DOHH2 (cell line): Measurements from ENCODE around the gene GAREM1.
"Not testable (repeated sequence)": the region's sequence is repeated elsewhere in the genome, so short reads cannot be mapped to it uniquely, and the experiment has no call there.

Experiments
- H3F3A ChIP-seq: fragments of 200-600 bp; sonication (generic), shearing (Covaris generic); 2 replicates; pipeline ENCODE4 v1.6.0; 2016; ENCODE audit warnings: antibody characterized with exemption, mild to moderate bottlenecking; ENCODE audit not compliant: control insufficient read depth, insufficient read depth
- H3K27ac ChIP-seq: fragments of 200-600 bp; sonication (generic); 2 replicates; pipeline ENCODE4 v1.5.1; 2014; ENCODE audit warnings: low read depth, mild to moderate bottlenecking, low read length, moderate library complexity
- H3K27me3 ChIP-seq: fragments of 200-600 bp; sonication (generic); 2 replicates; pipeline ENCODE4 v1.6.1; 2014; ENCODE audit warnings: mild to moderate bottlenecking, low read length, mixed read lengths; ENCODE audit not compliant: control insufficient read depth
- H3K36me3 ChIP-seq: fragments of 200-600 bp; sonication (generic); 2 replicates; pipeline ENCODE4 v1.6.1; 2014; ENCODE audit warnings: mild to moderate bottlenecking, low read length, moderate library complexity, mixed read lengths; ENCODE audit not compliant: control insufficient read depth
- H3K4me1 ChIP-seq: fragments of 200-600 bp; sonication (generic); 2 replicates; pipeline ENCODE4 v1.6.1; 2014; ENCODE audit warnings: mild to moderate bottlenecking, low read length, mixed read lengths; ENCODE audit not compliant: control insufficient read depth
- H3K4me2 ChIP-seq: fragments of 200-600 bp; sonication (generic); 2 replicates; pipeline ENCODE4 v1.6.0; 2014; ENCODE audit warnings: mild to moderate bottlenecking, low read length, moderate library complexity
- H3K4me3 ChIP-seq: fragments of 200-600 bp; sonication (generic); 2 replicates; pipeline ENCODE4 v1.5.1; 2014; ENCODE audit warnings: mild to moderate bottlenecking, low read length, mixed read lengths
- H3K79me2 ChIP-seq: fragments of 200-600 bp; sonication (generic); 2 replicates; pipeline ENCODE4 v1.6.1; 2014; ENCODE audit warnings: mild to moderate bottlenecking, low read length, mixed read lengths; ENCODE audit not compliant: control insufficient read depth
- H3K9me2 ChIP-seq: fragments of 200-600 bp; sonication (generic); replicated peaks from 2 replicates; pipeline ENCODE4 v1.6.1; 2014; ENCODE audit warnings: mild to moderate bottlenecking, low read length, mixed read lengths; ENCODE audit not compliant: control insufficient read depth
- H3K9me3 ChIP-seq: fragments of 200-600 bp; sonication (generic); 2 replicates; pipeline ENCODE4 v1.6.1; 2014; ENCODE audit warnings: antibody characterized with exemption, low read length, mixed read lengths; ENCODE audit not compliant: control insufficient read depth, insufficient read depth
- H4K20me1 ChIP-seq: fragments of 200-600 bp; sonication (generic); 2 replicates; pipeline ENCODE4 v1.6.0; 2014; ENCODE audit warnings: low read depth, mild to moderate bottlenecking, antibody characterized with exemption, low read length, moderate library complexity; ENCODE audit not compliant: control insufficient read depth, insufficient read depth
- EZH2phosphoT487 ChIP-seq: fragments of 200-600 bp; sonication (generic); IDR thresholded peaks from 2 replicates; pipeline ENCODE4 v1.6.1; 2017; ENCODE audit warnings: borderline replicate concordance, mild to moderate bottlenecking, antibody characterized with exemption, low read length, moderate library complexity, mixed read lengths
- TF ChIP-seq, protein P1 (sequence below): fragments of 200-600 bp; sonication (generic); IDR thresholded peaks from one replicate; pipeline ENCODE4 v1.5.1; 2014; ENCODE audit warnings: antibody characterized with exemption, mild to moderate bottlenecking, low read depth, low read length; ENCODE audit not compliant: poor library complexity, severe bottlenecking

The GAREM1 gene

DNA sequence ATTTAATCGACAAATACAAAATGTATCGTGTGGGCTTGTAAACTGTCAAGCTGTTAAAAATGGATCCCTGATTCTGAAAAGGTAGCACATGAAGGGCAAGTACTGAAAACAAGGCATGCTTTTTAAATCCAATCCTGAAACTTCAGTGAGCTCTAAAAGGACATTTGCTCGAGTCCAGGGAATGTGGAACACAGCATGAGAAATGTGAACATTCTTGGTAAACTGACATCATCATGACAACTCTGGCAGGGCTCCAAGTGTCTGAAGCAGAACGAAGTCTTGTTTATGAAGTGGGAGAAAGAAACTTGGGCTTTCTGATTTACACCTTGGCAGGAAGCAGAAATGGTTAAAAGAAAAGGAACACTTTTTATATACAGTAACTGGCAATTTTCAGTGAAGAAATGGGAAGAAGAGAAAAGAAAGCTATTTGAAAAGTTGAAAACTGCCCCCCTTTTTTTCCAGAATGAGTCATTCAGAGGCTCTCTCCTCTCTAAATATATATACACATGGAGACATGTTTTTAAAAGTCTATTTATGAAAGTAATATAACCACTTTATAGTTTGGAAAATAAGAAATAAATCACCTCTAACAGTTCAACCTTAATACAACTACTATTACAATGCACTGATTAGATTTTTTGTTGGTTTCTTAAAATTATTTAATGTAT, 120.8 kb downstream of the GAREM1 start:
- Histone ChIP-seq H3K4me3 (no peak overlapping the region), H3K36me3 (no peaks in the 10 kb centered on the region), H3K9me2 (no peaks in the 10 kb centered on the region), H4K20me1 (no peaks in the 10 kb centered on the region), H3K4me1 (no peaks in the 10 kb centered on the region), H3K4me2 (no peak overlapping the region), H3F3A (no peaks in the 10 kb centered on the region), H3K27ac (no peak overlapping the region), H3K27me3 (no peaks in the 10 kb centered on the region), H3K79me2 (no peaks in the 10 kb centered on the region), H3K9me3 (no peaks in the 10 kb centered on the region)
- TF ChIP-seq EZH2phosphoT487 = no peak
- TF ChIP-seq, protein P1, sequence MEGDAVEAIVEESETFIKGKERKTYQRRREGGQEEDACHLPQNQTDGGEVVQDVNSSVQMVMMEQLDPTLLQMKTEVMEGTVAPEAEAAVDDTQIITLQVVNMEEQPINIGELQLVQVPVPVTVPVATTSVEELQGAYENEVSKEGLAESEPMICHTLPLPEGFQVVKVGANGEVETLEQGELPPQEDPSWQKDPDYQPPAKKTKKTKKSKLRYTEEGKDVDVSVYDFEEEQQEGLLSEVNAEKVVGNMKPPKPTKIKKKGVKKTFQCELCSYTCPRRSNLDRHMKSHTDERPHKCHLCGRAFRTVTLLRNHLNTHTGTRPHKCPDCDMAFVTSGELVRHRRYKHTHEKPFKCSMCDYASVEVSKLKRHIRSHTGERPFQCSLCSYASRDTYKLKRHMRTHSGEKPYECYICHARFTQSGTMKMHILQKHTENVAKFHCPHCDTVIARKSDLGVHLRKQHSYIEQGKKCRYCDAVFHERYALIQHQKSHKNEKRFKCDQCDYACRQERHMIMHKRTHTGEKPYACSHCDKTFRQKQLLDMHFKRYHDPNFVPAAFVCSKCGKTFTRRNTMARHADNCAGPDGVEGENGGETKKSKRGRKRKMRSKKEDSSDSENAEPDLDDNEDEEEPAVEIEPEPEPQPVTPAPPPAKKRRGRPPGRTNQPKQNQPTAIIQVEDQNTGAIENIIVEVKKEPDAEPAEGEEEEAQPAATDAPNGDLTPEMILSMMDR = no peak

DNA sequence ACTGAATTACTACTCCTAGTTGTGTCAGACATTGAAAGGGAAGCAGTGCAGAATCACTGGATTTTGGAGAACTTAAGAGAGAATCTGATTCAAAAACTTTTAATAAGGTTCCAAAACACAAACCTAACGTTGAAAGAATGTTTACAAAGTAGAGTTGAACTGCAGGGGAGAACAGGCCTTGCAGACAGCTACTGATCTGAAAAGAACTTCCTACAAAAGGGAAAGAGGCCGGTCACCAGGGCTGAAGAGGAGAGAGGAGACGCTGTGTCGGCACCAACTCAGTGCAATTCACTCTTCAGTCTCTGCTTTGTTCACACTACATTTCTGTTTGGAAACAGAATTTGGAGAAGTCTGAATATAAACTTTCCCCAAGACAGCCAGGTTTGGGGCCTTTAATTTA, 124.0 kb downstream of the GAREM1 start:
- no peak overlapping the region for H3K4me2 ChIP-seq
- no peaks in the 10 kb centered on the region for H3K79me2 ChIP-seq
- no peaks in the 10 kb centered on the region for H3K36me3 ChIP-seq
- H3K27me3 ChIP-seq = no peaks in the 10 kb centered on the region
- H3K9me3 ChIP-seq = no peaks in the 10 kb centered on the region
- no peak for TF ChIP-seq EZH2phosphoT487
- TF ChIP-seq, protein P1 = no peak
- H3K4me3 ChIP-seq = no peak overlapping the region
- H3K9me2 ChIP-seq = no peaks in the 10 kb centered on the region
- H3K4me1 ChIP-seq = no peaks in the 10 kb centered on the region
- H3F3A ChIP-seq = no peaks in the 10 kb centered on the region
- H3K27ac ChIP-seq = no peak overlapping the region
- H4K20me1 ChIP-seq = no peaks in the 10 kb centered on the region

DNA sequence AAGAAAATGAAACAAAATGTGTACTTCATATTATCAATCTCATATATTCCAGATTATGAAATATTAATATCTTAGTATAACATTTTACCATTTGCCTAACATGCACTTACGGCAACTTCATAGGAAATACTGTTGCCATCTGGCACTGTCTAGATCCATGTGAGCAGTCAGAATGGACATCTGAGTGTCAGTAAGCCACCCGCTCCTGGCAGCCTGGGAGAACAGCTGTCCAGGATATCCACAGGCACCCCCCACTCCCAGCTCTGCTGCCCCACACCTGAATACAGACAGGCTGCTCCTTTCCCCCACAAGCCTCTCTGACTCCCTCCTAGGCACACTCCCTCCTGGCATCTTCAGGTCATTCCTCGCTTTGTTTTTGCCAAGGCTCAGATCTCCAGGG, 127.0 kb downstream of the GAREM1 start:
- Histone ChIP-seq H3K4me3 (no peak overlapping the region), H3K9me2 (no peaks in the 10 kb centered on the region), H3K4me2 (no peak overlapping the region), H3K79me2 (no peaks in the 10 kb centered on the region), H3K4me1 (no peaks in the 10 kb centered on the region), H3K36me3 (no peaks in the 10 kb centered on the region), H3K9me3 (no peaks in the 10 kb centered on the region), H3K27ac (no peak overlapping the region), H3F3A (no peaks in the 10 kb centered on the region), H3K27me3 (no peaks in the 10 kb centered on the region), H4K20me1 (no peaks in the 10 kb centered on the region)
- TF ChIP-seq, protein P1 = no peak
- no peak for TF ChIP-seq EZH2phosphoT487

DNA sequence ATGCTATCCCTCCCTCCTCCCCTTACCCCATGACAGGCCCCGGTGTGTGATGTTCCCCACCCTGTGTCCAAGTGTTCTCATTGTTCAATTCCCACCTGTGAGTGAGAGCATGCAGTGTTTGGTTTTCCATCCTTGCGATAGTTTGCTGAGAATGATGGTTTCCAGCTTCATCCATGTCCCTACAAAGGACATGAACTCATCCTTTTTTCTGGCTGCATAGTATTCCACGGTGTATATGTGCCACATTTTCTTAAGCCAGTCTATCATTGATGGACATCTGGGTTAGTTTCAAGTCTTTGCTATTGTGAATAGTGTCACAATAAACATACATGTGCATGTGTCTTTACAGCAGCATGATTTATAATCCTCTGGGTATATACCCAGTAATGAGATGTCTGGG, 129.6 kb downstream of the GAREM1 start:
- not testable (repeated sequence) for H3K79me2 ChIP-seq, H3K4me3 ChIP-seq, H3K36me3 ChIP-seq, H3K9me3 ChIP-seq, H4K20me1 ChIP-seq, H3K27ac ChIP-seq, H3K27me3 ChIP-seq, H3K4me1 ChIP-seq, H3K9me2 ChIP-seq, H3F3A ChIP-seq, H3K4me2 ChIP-seq
